C1 segment of cervical spinal cord (tissue), 14 donors: ENCODE data around the gene SPACA9.

ENCODE experiments used
- DNase-seq, 14 donors: peaks; one replicate each; lab custom pipeline; 2025; lab: John Stamatoyannopoulos, UW

The SPACA9 gene

DNA sequence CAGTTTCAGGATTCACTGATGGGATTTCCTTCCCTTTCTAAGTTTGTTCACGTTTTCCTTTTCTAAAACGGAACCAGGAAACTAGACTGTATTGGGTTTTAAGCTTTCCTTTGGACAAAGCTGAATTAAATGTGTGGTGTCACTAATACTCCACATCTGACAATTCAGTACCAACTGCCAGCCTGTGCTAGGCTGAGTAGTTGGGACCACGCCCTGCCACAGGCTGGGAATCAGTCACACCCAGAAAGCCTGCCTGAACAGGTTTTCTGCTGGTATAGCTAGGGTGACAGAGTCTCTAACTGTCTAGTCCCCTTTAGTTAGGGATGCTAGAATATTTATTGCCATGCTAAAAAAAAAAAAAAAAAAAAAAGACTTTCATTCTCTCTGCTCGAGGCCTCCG, 15.6 kb downstream of the SPACA9 start:
- DNase-seq = no peak

DNA sequence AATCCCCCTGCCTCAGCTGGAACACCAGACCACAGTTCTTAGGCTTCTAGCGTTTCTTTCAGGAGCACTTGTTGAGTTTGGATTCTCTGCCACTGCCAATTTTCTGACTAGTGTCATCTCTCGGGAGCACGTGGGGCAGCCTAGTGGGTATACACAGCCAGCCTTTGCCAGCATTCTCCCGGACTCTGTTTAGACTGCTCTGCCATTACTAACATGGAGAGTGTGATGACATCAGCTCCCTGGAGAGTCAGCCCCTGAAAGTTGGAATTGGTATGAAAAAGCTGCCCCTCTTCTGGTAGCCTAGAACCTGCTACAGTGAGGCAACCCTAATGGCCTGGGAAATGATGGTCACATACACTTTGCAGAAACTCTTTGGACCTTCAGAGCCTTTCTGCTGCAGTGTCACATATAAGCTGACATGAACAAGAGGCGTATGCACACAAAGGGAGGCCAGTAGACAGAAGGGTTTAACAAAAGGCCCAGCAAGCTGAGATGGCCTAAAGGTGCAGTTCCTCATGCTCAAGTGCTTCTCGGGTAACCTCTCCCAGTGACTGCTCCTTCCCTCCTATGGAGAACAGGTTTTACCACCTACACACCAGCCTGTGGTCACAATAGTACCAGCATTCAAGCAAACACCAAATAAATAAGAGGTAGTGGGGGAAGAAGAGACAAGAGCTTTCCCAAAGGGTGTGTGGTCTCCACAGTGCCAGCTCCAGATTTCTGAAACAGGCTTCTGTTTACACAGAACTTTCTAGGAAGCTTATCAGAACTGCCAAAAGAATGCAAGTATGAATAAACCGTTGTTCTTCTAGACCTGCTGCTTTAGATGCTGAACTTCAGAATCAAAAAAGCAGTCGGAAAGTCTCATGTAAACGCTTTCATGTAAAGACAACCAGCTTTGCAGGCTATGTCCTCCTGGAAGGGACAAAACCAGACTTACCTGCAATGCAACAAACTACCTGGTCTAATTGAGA, 16.5 kb downstream of the SPACA9 start:
- DNase-seq = no peak

DNA sequence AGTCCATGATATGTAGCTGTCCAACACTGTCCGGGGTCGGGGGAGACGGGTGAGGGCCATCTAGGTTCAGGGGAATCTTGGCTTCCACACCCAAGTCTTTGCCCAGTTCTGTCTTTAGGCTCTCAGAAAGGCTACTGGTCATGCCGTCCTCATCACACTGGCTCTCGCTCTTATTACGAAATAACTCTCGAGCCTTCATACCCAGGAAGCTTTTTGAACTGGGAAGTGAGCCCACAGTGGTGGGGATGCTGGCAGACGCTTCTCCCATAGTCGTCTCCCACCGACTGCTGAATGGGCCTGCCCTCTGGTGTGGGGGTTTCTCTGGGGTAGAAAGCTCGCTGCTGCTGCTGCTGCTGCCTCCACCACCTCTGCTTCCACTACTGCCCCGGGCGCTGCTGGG, 17.6 kb downstream of the SPACA9 start:
- DNase-seq = no peak

DNA sequence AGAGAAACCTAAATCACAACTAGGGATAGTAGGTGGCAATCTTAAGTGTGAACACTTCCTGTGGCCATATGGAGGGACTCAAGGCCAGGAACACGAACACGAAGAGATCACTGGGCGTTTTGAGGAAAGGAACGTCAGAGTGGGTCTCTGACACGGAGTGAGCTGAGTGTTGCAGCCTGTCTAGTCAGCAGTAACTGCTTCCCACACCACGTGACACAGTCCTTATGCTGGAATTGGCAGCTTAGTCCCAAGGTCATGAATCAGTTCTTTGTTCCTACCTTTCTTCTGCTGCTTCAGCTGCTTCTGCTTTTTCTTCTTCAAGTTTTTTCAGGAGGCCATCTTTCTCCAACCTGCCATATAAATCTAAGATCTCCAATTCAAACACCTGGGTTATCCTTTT, 18.2 kb downstream of the SPACA9 start:
- peak in 12 of 14 donors; percentile 31 to 68 (median 59) for DNase-seq

DNA sequence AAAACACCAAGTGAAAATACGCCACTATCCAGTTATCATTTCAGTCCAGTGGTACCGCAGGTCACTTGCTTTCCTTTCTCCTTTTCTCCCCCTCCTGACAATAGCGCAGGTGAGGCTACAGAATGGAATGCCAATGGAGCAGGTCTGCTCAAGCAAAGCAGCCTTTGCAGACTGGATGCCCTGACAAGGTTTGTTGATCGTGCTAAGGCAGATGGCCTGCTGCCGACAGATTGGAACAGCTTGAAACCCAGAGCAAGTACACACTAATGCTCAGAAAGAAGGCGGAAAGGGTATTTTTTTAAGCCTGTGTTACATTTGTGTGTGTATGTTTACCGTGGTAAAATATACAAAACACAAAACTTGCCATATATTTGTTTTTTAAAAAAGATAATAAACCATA, 19.4 kb downstream of the SPACA9 start:
- DNase-seq = peak in 1 of 14 donors; percentile 81

DNA sequence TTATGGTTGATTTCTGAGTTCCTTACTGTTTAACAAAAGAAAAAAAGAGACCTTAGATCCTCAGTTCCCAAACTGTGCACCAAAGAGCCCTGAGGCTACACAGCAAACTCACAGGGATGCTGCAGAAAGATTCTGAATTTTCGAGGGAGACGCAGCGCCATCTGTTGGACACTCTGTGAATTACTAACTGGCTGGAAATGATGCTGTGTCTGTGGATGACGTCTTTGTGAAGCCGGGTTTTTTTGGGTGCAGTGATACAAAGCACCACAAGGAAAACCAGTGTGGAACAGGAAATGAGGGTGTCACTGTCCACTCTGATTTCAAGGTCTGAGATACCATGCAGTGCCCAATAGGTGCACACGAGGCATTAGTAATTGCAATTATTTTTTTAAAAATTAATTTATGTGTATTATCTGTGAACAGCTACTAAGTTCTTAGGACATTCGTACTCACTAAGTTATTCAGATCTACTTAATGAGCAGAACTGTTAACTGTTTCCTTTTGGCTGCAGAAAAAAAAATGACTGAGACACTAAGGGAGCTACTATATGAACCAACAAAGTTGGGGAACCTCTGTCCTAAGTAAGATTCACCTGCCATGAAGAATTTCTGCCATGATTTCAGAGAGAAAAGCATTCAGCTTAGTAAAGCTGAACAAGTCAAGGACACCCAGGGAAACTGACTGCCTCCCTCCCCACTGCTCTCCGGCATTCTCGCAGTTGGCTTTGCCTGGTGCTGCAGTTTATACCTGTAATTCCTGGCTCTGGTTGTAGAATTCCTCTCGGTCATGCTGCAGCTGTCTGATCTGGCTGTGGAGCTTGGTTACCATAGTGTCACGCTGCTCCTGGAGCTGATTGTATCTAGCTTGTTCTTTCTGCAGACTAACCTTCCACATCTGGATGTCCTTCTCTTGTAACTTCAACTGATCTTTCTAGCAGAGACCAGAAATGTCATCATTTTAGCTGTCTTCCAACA, 23.4 kb downstream of the SPACA9 start:
- DNase-seq = peak in 12 of 14 donors; percentile 14 to 69 (median 60)

DNA sequence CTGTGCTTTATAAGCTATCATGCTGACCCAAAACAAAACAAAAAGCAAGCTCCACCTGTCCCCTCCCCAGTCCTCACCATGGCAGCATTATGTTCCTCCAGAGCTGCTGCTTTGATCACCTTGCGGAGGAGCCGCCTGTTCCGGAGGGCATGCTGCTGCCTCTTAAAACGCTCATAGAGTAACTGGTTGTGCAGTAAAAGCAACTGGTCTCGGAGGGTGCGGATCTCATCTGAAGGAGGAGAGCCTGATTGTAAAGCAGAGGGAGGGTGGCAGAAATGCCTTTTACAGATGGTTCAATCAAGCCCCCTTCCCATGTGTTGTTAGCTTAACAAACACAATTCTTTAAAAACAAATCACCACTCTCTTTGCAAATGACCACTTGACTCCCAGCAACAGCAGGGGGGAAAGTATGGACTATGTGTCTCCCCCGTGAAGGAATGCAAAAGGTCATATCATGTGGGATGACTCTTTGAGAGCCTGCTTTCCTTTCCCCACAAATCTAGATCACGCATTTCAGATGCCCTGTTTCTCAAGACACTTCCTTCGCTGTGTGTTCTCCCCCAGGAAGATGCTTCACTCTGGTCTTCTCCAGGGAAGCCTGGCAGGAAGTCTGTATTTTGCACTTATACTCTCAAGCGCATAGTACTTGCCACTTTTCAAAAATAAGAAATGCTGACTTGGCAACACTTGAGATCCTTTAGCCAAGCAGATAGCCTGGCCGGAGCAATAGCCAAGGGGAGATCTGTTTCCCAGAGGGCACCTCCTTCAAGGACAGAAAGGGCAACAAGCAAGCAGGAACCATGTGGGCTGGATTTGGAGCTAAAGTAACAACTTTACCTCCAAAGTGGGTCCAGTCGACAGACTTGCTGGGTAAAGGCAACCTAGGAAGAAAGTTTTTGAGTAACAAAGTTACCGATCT, 25.1 kb downstream of the SPACA9 start:
- no peak for DNase-seq

DNA sequence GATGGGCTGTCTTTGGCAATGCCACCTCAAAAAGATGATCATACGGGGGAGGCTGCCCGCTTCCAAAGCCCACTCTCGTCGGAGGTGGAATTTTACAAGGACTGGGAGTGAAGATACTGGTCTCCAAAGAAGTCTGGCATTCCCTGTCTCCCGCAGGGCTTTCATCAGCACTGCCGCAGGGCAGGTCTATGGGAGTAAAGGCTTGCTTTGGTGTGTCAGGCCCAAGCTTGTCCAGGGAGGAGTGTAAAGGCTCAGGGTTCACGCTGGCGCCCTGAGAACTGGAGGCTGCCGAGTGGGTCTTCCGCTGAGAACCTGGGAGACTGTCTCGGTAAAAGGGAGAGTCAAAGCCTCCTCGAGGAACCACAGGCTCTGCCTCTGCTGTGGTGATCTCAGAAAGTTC, 27.0 kb downstream of the SPACA9 start:
- no peak for DNase-seq

DNA sequence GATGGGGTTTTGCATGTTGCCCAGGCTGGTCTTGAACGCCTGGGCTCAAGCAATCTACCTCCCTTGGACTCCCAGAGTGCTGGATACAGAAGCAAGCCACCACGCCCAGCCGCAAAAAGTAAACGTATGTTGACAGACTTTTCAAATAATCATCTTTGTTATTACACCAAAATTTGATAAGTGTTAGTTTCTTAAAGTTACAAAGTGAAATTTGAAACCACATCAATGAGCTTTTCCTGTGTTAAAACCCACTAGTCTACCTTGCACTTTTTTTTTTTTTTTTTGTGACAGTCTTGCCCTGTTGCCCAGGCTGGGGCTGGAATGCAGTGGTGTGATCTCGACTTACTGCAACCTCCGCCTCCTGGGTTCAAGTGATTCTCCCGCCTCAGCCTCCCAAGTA, 29.9 kb downstream of the SPACA9 start:
- DNase-seq = no peak

DNA sequence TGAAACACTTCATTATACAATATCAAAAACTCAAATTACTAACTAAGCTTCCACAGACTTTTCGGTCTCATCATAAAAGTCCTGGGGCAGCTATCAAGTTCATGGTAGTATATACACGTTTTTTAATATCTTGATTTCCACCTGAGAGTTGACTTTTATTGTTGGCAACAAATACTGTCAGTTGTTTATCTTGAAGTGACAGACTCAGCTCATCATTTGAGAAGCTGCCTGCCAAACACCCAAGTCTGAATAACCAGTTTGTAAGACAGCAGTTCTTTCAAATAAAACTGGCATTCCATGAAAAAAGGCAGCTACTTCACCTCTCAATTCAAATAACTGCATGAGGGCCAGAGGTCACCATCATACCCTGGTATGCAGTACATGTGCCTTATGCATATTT, 30.6 kb downstream of the SPACA9 start:
- no peak for DNase-seq

DNA sequence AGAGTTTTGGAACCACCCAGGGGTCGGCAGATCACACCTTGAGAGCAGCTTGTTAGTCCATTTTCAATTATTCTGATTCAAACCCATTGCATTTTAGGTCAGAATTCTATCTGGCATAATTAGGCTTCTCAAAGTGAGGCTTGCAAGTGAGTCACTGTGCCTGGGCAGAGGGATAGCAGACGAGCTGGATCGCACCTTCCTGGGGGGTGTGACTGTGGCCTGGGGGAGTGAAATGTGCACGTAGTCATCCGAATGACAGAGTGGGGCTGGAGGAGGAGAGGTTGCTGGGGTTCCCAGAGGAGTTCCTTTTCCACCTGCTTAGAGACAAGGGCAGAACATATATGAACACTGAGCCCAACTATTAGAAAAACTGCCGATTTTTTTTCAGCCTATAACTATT, 31.7 kb downstream of the SPACA9 start:
- DNase-seq = no peak

DNA sequence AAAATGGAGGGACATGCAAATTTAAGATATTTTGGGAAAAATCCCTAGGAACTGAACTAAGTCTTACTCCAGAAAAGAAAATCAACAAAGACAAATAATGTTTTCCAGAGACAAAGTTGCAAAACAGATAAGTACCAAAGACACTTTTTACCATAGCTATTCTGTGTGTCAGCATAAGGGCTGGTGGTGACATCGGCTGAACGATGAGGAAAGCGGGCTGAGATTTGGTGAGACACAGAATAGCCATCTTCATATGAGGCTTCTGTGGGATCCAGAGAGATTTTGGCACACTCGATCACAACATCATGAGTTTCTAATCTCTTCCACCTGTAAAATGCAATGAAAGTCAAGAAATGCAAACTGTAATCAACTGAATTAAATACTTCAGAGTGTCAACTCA, 33.4 kb downstream of the SPACA9 start:
- DNase-seq = no peak

DNA sequence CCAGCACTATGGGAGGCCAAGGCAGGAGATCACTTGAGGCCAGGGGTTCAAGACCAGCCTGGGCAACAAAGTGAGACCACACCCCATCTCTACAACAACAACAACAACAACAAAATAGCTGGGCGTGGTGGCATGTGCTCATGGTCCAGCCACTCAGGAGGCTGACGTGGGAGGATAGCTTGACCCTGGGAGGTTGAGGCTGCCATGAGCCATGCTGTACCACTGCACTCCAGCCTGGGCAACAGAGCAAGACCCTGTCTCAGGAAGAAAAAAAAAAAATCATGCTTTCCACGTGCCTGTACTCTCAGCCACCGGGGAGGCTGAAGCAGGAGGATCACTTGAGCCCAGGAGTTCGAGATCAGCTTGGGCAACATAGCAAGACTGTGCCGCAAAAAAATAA, 36.2 kb downstream of the SPACA9 start:
- DNase-seq = no peak

DNA sequence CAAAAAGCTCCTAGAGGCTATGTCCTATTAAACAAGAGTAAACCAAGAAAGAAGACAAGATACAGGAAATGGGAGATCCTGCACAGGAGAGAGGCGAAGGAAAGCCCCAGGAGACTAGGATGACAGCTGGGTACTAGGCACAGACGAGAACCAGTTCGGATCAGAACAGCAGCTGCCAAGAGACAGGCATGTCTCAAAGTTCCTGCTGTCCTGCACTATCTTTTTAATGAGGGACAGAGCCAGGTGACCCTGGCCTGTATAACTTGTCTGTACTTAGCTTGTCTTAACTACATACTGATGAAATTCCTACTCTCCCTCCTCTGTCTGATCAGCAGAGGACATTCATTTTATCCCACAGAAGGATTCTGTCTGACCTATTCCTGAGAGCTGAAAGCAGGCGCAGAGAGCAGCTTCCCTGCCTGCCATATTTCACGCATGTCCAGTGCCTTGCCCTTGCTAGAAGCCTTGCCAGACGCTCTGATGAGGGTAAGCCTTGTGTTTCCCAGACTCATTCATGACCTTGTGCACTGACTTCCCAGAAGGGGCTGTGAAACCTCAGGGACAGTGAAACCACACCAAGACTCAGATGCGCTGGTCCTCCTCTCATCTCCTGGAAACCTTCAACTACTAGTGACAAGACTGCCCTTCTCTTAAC, 41.0 kb downstream of the SPACA9 start:
- no peak for DNase-seq

DNA sequence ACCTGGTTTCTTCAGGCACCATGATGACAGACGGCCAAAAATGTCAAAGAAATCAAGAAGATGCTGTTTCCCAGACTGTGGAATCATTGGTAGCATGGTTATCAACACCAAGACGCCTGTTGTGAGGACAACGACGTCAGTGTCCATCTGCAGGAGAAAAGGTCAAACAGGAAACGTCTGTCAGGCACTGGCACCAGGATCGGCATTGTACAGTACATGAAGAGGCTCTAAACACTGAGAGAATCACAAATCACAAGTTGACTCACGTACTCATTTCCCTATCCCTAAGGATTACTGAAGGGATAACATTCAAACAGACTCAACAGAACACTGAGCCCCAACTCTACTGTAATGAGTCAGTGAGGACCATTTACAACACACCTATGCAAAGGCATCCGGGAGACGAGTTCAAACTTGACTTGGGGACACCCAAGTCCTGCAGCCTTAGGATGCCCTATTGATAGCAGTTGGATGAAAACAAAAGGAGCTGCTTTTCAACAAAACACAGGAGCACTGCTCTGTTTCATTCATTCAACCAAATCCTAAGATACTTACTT, 44.7 kb downstream of the SPACA9 start:
- no peak for DNase-seq

DNA sequence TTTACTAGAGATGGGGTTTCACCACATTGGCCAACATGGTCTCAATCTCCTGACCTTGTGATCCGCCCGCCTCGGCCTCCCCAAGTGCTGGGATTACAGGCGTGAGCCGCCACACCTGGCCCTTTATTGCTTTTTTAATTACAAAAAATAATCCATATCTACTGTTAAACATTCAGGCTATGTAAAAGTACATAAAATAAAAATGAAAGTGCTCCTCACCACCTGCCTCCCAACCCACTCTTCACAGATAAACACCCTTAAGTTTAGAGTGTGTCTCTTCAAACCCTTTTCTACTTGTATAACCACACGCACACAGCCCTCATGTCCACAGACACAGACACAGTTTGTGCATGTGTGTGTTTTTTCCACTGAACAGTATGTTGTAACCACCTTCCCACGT, 49.0 kb downstream of the SPACA9 start:
- no peak for DNase-seq

DNA sequence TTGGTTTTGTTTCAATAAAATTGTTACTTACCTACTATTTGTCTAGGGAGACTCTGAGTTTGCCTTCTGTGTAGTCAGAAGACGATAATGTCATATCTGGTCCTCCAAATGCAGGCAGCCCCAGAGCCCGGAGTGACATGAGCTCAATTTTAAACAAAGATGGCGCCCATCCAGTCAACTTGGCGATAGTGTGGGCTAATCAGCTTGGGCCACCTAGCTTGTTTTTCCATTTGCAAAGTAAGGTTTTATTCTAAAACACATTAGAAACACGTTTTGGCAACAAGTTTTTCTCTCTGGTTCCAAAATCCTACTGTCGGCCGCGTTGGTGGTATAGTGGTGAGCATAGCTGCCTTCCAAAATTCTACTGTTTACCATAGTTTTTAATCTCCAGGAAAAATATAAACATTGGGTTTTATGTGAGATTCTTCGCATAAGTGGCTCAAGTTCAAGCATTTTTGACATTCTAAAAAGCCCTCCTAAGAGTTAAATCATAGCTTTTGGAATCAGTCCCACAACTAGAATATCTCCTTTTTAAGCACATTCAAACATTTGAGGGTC, 52.6 kb downstream of the SPACA9 start:
- DNase-seq = no peak

DNA sequence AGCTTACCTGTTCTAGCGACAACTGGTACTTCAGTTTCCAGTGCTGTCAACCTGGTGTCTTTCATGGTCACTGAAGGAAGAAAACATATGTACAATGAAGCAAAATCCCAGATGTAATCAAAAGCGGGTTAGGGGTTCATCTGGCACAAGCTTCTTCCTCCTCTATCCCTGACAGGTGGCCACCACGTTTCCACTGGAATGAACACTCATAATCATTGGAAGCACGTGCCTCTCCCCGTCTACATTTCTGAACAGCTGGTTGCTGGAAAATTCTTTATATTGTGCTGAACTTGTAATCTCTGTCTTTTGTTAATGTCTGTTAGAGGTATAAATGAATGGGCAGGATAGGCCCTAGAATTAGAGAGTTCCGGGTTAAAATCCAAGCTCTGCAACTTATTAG, 56.3 kb downstream of the SPACA9 start:
- no peak for DNase-seq

DNA sequence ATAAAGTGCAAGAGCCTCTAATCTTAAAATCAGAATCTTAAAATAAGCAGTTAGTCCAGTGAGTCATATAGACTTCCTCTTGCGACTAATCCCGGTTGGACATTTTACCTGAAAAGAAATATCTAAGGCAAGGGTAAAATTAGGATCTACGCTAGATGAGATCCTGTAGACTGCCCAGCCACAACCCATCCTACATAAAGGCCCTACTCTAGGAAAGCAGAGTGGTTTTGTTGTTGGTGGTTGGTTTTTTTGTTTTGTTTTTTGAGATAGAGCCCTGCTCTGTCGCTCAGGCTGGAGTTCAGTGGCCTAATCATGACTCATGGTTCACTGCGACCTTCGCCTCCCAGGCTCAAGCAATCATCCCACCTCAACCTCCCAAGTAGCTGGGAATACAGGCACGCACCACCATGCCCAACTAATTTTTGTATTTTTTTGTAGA, 58.8 kb downstream of the SPACA9 start:
- DNase-seq = no peak

DNA sequence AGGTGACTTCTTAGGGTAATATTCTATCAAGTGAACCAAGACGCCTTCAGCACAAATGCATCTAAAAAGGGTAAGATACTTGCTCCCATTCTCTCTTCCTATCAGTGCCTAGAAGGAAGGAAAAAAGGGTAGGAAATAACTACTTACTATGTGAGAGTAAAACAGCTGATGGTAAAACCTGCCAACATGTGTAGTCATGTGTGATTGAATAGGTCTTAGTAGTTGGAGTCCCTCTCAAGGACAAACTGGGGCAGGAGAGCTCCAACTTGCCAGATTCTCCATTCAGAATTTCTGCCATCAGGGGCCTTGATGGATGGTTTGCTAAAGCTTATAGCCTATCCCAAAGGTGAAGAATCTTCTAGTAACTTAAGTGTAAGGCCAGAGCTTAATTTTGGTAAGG, 60.5 kb downstream of the SPACA9 start:
- no peak for DNase-seq
